ENCODE measurements around the gene GABARAP.

The GABARAP gene

GRCh38 chr17:7220593-7221277, 21.5 kb downstream of the GABARAP start:
- peak; percentile 75 for DNase-seq
- H2BK5ac ChIP-seq (ENCODE audit: low read length): no peak overlapping the region
- no peak overlapping the region for H3K4ac ChIP-seq (ENCODE audit: low read depth, low read length)
- H2AK5ac ChIP-seq (ENCODE audit: low read length): peak overlapping the region; percentile 6
- no peak overlapping the region for H3K18ac ChIP-seq (ENCODE audit: low read length)
- peaks cover 14% of the 10 kb centered on the region for H3K4me1 ChIP-seq (ENCODE audit: control insufficient read depth, low read depth, low read length)
- H3K79me1 ChIP-seq (ENCODE audit: low read length): peaks cover 5% of the 10 kb centered on the region
- peak overlapping the region; percentile 50 for H3K27ac ChIP-seq (ENCODE audit: low read depth, low read length)
- H3K9ac ChIP-seq (ENCODE audit: low read length): peak overlapping the region; percentile 70
- no CpG with 5 or more reads among the region's 11 CpGs for WGBS (ENCODE audit: extremely low coverage, insufficient coverage, low lambda C conversion rate)
- no peak overlapping the region for H2BK15ac ChIP-seq (replicated peaks; ENCODE audit: low read depth)
- H4K8ac ChIP-seq (ENCODE audit: low read depth, low read length): no peak overlapping the region
- no peaks in the 10 kb centered on the region for H3K27me3 ChIP-seq (ENCODE audit: insufficient read depth, low read length, poor library complexity)
- peak overlapping the region; percentile 83 for H3K4me2 ChIP-seq (ENCODE audit: low read length)
- peak overlapping the region; percentile 90 for H3K56ac ChIP-seq (ENCODE audit: low read length)
- no peak overlapping the region for H2BK120ac ChIP-seq (ENCODE audit: low read depth, low read length)
- H3K79me2 ChIP-seq (ENCODE audit: control insufficient read depth, insufficient read depth, low read length): peaks cover 7% of the 10 kb centered on the region
- peak overlapping the region; percentile 40 for H3K4me3 ChIP-seq (ENCODE audit: low read length)
- no peak overlapping the region for H3K23ac ChIP-seq (ENCODE audit: low read length)
- no peak overlapping the region for H4K5ac ChIP-seq (ENCODE audit: low read length)
- peaks cover 10% of the 10 kb centered on the region for H3K36me3 ChIP-seq (ENCODE audit: control insufficient read depth, insufficient read depth, low read length)

GRCh38 chr17:7219812-7220592, 22.2 kb downstream of the GABARAP start, which contains the start of the genes ACADVL and DLG4:
TSS of gene ACADVL (plus strand) at chr17:7219938. CDS start at chr17:7219985, 47 bp downstream.
TSS of gene DLG4 (minus strand) at chr17:7219836.
- H3K56ac ChIP-seq (ENCODE audit: low read length): peak within 1 kb of the TSS; percentile 90
- no CpG with 5 or more reads among the region's 63 CpGs for WGBS (ENCODE audit: extremely low coverage, insufficient coverage, low lambda C conversion rate)
- no peak within 1 kb of the TSS for H3K18ac ChIP-seq (ENCODE audit: low read length)
- H2BK5ac ChIP-seq (ENCODE audit: low read length): no peak within 1 kb of the TSS
- H3K4me1 ChIP-seq (ENCODE audit: control insufficient read depth, low read depth, low read length): peaks cover 14% of the 10 kb centered on the region
- peak within 1 kb of the TSS; percentile 40 for H3K4me3 ChIP-seq (ENCODE audit: low read length)
- no peak within 1 kb of the TSS for H3K23ac ChIP-seq (ENCODE audit: low read length)
- no peaks in the 10 kb centered on the region for H3K27me3 ChIP-seq (ENCODE audit: insufficient read depth, low read length, poor library complexity)
- peaks cover 7% of the 10 kb centered on the region for H3K79me2 ChIP-seq (ENCODE audit: control insufficient read depth, insufficient read depth, low read length)
- H4K5ac ChIP-seq (ENCODE audit: low read length): peak within 1 kb of the TSS; percentile 50
- peak within 1 kb of the TSS; percentile 6 for H2AK5ac ChIP-seq (ENCODE audit: low read length)
- peak; percentile 90 for DNase-seq
- H3K4ac ChIP-seq (ENCODE audit: low read depth, low read length): peak within 1 kb of the TSS; percentile 23
- no peak within 1 kb of the TSS for H2BK15ac ChIP-seq (replicated peaks; ENCODE audit: low read depth)
- no peak within 1 kb of the TSS for H4K8ac ChIP-seq (ENCODE audit: low read depth, low read length)
- peaks cover 5% of the 10 kb centered on the region for H3K79me1 ChIP-seq (ENCODE audit: low read length)
- peak within 1 kb of the TSS; percentile 50 for H3K27ac ChIP-seq (ENCODE audit: low read depth, low read length)
- H3K9ac ChIP-seq (ENCODE audit: low read length): peak within 1 kb of the TSS; percentile 70
- peak within 1 kb of the TSS; percentile 83 for H3K4me2 ChIP-seq (ENCODE audit: low read length)
- peaks cover 10% of the 10 kb centered on the region for H3K36me3 ChIP-seq (ENCODE audit: control insufficient read depth, insufficient read depth, low read length)
- H2BK120ac ChIP-seq (ENCODE audit: low read depth, low read length): no peak within 1 kb of the TSS

- Histone ChIP-seq H3K4me3 (ENCODE audit: low read length) (no peak overlapping the region), H3K27me3 (ENCODE audit: insufficient read depth, low read length, poor library complexity) (no peaks in the 10 kb centered on the region), H2BK120ac (ENCODE audit: low read depth, low read length) (no peak overlapping the region), H3K36me3 (ENCODE audit: control insufficient read depth, insufficient read depth, low read length) (peaks cover 10% of the 10 kb centered on the region), H3K4me2 (ENCODE audit: low read length) (peak overlapping the region; percentile 25), H3K27ac (ENCODE audit: low read depth, low read length) (no peak overlapping the region), H3K56ac (ENCODE audit: low read length) (peak overlapping the region; percentile 82), H3K18ac (ENCODE audit: low read length) (no peak overlapping the region), H3K9ac (ENCODE audit: low read length) (peak overlapping the region; percentile 61), H3K79me1 (ENCODE audit: low read length) (peaks cover 5% of the 10 kb centered on the region), H2BK5ac (ENCODE audit: low read length) (no peak overlapping the region), H3K4ac (ENCODE audit: low read depth, low read length) (no peak overlapping the region), H4K5ac (ENCODE audit: low read length) (peak overlapping the region; percentile 50), H3K23ac (ENCODE audit: low read length) (no peak overlapping the region), H4K8ac (ENCODE audit: low read depth, low read length) (no peak overlapping the region), H3K79me2 (ENCODE audit: control insufficient read depth, insufficient read depth, low read length) (peaks cover 7% of the 10 kb centered on the region), H2AK5ac (ENCODE audit: low read length) (no peak overlapping the region), H2BK15ac (replicated peaks; ENCODE audit: low read depth) (no peak overlapping the region), H3K4me1 (ENCODE audit: control insufficient read depth, low read depth, low read length) (peaks cover 14% of the 10 kb centered on the region)
- no CpG with 5 or more reads among the region's 12 CpGs for WGBS (ENCODE audit: extremely low coverage, insufficient coverage, low lambda C conversion rate)
- DNase-seq: no peak
Measured at GRCh38 chr17:7219229-7219811, 22.9 kb downstream of the GABARAP start.

- H3K4me3 ChIP-seq (ENCODE audit: low read length): no peak overlapping the region
- no peak overlapping the region for H2AK5ac ChIP-seq (ENCODE audit: low read length)
- no CpG with 5 or more reads among the region's 6 CpGs for WGBS (ENCODE audit: extremely low coverage, insufficient coverage, low lambda C conversion rate)
- H3K27me3 ChIP-seq (ENCODE audit: insufficient read depth, low read length, poor library complexity): no peaks in the 10 kb centered on the region
- no peak overlapping the region for H2BK120ac ChIP-seq (ENCODE audit: low read depth, low read length)
- no peak overlapping the region for H2BK5ac ChIP-seq (ENCODE audit: low read length)
- H3K23ac ChIP-seq (ENCODE audit: low read length): no peak overlapping the region
- DNase-seq: no peak
- H3K56ac ChIP-seq (ENCODE audit: low read length): peak overlapping the region; percentile 58
- H3K4ac ChIP-seq (ENCODE audit: low read depth, low read length): no peak overlapping the region
- no peak overlapping the region for H4K8ac ChIP-seq (ENCODE audit: low read depth, low read length)
- H3K27ac ChIP-seq (ENCODE audit: low read depth, low read length): no peak overlapping the region
- H4K5ac ChIP-seq (ENCODE audit: low read length): no peak overlapping the region
- peak overlapping the region; percentile 7 for H3K9ac ChIP-seq (ENCODE audit: low read length)
- no peak overlapping the region for H2BK15ac ChIP-seq (replicated peaks; ENCODE audit: low read depth)
- H3K18ac ChIP-seq (ENCODE audit: low read length): no peak overlapping the region
- peaks cover 14% of the 10 kb centered on the region for H3K4me1 ChIP-seq (ENCODE audit: control insufficient read depth, low read depth, low read length)
- peaks cover 7% of the 10 kb centered on the region for H3K79me2 ChIP-seq (ENCODE audit: control insufficient read depth, insufficient read depth, low read length)
- no peak overlapping the region for H3K4me2 ChIP-seq (ENCODE audit: low read length)
- peaks cover 5% of the 10 kb centered on the region for H3K79me1 ChIP-seq (ENCODE audit: low read length)
- H3K36me3 ChIP-seq (ENCODE audit: control insufficient read depth, insufficient read depth, low read length): peaks cover 6% of the 10 kb centered on the region
Measured at GRCh38 chr17:7218758-7219157, 23.5 kb downstream of the GABARAP start.

GRCh38 chr17:7218166-7218565, 24.1 kb downstream of the GABARAP start:
- H3K23ac ChIP-seq (ENCODE audit: low read length): no peak overlapping the region
- no peak overlapping the region for H2BK15ac ChIP-seq (replicated peaks; ENCODE audit: low read depth)
- H2AK5ac ChIP-seq (ENCODE audit: low read length): peak overlapping the region; percentile 88
- H3K4ac ChIP-seq (ENCODE audit: low read depth, low read length): no peak overlapping the region
- H3K4me3 ChIP-seq (ENCODE audit: low read length): no peak overlapping the region
- H3K56ac ChIP-seq (ENCODE audit: low read length): peak overlapping the region; percentile 75
- H3K18ac ChIP-seq (ENCODE audit: low read length): peak overlapping the region; percentile 26
- WGBS (ENCODE audit: extremely low coverage, insufficient coverage, low lambda C conversion rate): no CpG with 5 or more reads among the region's 6 CpGs
- H2BK5ac ChIP-seq (ENCODE audit: low read length): no peak overlapping the region
- H3K27me3 ChIP-seq (ENCODE audit: insufficient read depth, low read length, poor library complexity): no peaks in the 10 kb centered on the region
- H3K4me1 ChIP-seq (ENCODE audit: control insufficient read depth, low read depth, low read length): peaks cover 14% of the 10 kb centered on the region
- H3K79me2 ChIP-seq (ENCODE audit: control insufficient read depth, insufficient read depth, low read length): peaks cover 9% of the 10 kb centered on the region
- H4K8ac ChIP-seq (ENCODE audit: low read depth, low read length): no peak overlapping the region
- no peak overlapping the region for H2BK120ac ChIP-seq (ENCODE audit: low read depth, low read length)
- H4K5ac ChIP-seq (ENCODE audit: low read length): no peak overlapping the region
- no peak overlapping the region for H3K4me2 ChIP-seq (ENCODE audit: low read length)
- no peak overlapping the region for H3K27ac ChIP-seq (ENCODE audit: low read depth, low read length)
- no peak for DNase-seq
- peaks cover 2% of the 10 kb centered on the region for H3K36me3 ChIP-seq (ENCODE audit: control insufficient read depth, insufficient read depth, low read length)
- H3K9ac ChIP-seq (ENCODE audit: low read length): peak overlapping the region; percentile 35
- H3K79me1 ChIP-seq (ENCODE audit: low read length): peaks cover 5% of the 10 kb centered on the region
